Caki2 (cell line): ENCODE results near the gene SLC46A1. TPM values are rescaled to one million over a fixed set of nuclear protein-coding genes. Genes with fewer than 3 reads are reported as not detected.
A peak's percentile ranks its signal among the peaks of the same experiment; 100 is the strongest.

Experiments used
- DNase-seq: peaks from one replicate; pipeline ENCODE4 v3.0.0-alpha.2; 2015; ENCODE audit warnings: low read depth
- in situ Hi-C: cut with HindIII; loops from 2 replicates; pipeline ENCODE4 v1.10.0; 2016; ENCODE audit warnings: low sequenced_read_pairs, low pct_unique_long_range_greater_than_20kb, mixed read lengths
- total RNA-seq: library from RNA; depleted of rRNA; stranded (reverse); fragments of >200 nt; shearing (Covaris generic); gene quantifications from 2 replicates; pipeline ENCODE4 v1.2.3, GENCODE V29; 2014; ENCODE audit warnings: low replicate concordance

The SLC46A1 gene
- total RNA-seq, 1 experiment from 2014 or later: 24.3 TPM

- in situ Hi-C loops: no loop called here
- DNase-seq: no peak
Observed at GRCh38 chr17:28368306-28368831, 37.6 kb downstream of the SLC46A1 start.

GRCh38 chr17:28367641-28368305, 38.2 kb downstream of the SLC46A1 start:
- in situ Hi-C loops: no loop called here
- no peak for DNase-seq

GRCh38 chr17:28366605-28367004, 39.4 kb downstream of the SLC46A1 start:
- in situ Hi-C loops: no loop called here
- no peak for DNase-seq

DNA sequence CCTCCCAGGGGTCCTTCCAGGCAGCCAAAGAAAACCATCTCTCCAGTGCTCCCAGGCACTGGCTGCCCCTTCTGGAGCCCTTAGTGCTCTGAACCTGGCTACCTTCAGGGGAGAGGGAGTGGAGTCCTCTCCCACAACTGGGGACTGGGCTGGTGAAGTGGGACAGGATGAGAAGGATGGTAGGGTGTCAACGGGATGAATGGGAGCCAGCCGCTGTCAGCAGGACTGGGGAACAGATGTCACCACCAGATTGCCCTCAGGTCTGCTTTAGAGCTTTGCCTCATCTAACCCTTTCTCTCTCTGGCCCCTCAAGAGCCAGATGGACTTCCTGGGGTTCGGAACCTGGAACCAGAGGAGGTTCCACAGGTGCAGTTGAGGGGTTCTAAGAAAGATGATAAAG, 40.5 kb downstream of the SLC46A1 start:
- in situ Hi-C loops: no loop called here
- DNase-seq: no peak

DNA sequence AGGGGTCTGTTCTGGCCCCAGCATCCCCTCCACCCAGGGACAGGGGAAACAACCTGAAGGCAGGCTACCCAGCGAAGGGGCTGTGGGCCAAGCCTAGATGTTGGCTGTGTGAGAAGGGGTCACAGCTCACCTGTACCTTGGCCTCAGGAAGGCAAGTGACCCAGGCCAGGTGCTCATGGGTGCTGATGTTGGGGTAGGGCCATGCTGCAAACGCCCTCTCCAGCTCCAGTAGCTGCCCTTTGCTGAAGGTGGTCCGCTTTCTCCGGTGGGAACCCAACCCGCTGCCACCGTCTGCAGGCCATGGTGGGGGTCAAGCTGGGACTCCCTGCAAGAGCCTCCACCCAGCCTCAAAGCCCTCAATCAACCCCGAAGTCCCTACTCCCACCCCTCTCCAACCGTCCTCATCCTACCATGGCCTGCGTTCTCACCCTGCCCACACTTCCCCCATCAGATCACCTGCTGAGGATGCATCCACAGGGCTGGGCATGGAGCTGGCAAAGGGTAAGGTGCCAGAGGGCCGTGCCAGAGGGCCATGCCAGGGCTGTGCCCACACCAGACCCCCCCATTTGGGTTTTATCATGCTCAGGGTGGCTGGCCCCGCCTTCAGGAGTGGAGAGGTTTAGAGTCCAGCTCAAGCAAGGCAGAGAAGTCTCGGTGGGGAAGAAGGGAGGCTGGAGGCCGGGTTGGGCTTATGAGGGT, 41.2 kb downstream of the SLC46A1 start, which contains the start of gene SEBOX:
SEBOX (minus strand) TSS at position 535 of the 699 bp plus-strand sequence; CDS start at position 487, 48 bp downstream.
- in situ Hi-C loops: no loop called here
- no peak for DNase-seq

DNA sequence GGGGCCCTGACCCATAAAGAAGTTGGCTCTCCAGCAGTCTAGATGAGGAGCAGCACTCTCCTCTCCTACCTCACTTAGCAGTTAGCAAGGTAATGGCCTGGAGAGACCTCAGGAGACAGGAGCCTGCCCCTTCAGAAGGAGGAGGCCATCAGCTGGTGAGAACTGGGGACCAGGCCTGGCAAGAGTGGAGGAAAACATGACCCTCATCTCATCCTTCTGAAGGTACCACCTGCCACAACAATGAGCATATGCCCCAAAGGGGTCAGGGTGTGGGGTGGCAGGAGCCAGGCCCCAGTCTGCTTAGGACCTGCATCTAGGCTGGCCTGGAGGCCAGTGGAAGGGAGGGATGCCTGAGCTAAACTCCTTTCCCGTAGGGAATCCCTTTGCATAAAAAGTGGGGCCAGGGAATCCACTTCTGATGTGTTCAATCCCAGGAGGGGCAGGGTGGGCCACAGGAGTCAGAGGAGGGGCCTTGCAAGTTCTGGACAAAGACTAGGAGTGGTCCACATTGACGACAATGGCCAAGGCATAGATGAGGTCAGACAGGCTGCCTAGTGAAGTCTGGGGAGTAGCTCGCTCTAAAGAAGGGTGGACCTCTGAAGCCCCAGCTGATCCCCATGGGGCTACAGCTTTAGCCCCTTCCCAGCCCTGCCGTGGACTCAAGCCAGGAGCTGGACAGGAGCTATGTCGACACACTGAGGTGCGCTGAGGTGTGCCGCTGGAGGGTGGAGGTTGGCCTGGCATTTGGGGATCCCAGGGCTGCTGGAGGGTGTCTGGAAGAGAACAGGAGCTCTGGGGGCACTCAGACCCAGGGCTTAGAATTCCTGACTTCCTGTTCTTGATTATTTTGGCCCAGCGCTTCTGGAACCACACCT, 42.0 kb downstream of the SLC46A1 start:
- DNase-seq: no peak

DNA sequence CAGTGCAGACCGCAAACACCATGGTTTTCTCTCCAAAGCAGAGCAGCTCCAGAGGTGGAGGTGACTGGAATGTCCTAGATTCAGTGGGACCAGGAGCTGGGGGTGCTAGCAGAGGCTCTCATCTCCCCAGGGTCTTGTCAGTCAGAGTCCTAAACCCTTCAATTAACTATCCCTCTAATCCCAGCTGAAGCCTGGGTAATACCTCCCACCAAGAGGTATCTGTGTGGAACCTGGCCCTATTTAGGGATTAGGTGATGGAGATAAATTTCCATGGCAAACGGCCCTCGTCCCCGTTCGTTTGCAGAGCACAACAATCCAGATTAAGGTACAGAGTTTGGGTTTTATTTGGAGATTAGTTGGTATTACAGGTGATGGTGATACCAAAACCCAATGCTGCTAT, 42.8 kb downstream of the SLC46A1 start:
- in situ Hi-C loops: no loop called here
- DNase-seq: no peak

More for the DNA sequence above, 42.0 kb downstream of the SLC46A1 start:
- in situ Hi-C loops: no loop called here

- in situ Hi-C loops: no loop called here
- no peak for DNase-seq
Observed at GRCh38 chr17:28357901-28358197, 48.2 kb downstream of the SLC46A1 start.

GRCh38 chr17:28357061-28357900, 48.7 kb downstream of the SLC46A1 start, which contains the start of gene POLDIP2:
Gene POLDIP2 (minus strand): TSS chr17:28357527. CDS start chr17:28357448, 79 bp downstream.
- in situ Hi-C loops: no loop called here
- DNase-seq: peak; percentile 89

DNA sequence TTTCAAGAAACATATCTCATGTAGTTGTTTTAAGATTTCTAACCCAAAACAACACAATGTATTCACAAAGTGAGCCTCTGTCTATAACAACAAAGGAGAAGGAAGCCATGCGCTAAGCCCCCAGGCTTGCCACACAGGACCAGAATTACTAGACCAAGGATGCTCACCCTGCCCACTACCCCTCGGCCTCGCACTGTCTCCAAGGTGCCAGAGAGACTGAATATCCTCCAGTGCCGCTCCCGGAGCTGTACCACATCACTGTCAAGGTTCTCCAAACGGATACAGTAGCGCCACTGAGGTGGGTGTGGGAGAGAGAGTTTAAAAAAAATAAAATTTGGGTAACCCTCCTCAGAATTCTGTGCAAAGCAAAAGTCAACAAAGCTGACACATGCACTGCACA, 55.7 kb downstream of the SLC46A1 start:
- no peak for DNase-seq
- in situ Hi-C loops: no loop called here

- in situ Hi-C loops: no loop called here
- DNase-seq: no peak
Observed at GRCh38 chr17:28348979-28349378, 57.0 kb downstream of the SLC46A1 start.

- in situ Hi-C loops: no loop called here
- peak; percentile 71 for DNase-seq
Observed at GRCh38 chr17:28347261-28347891, 58.6 kb downstream of the SLC46A1 start.

DNA sequence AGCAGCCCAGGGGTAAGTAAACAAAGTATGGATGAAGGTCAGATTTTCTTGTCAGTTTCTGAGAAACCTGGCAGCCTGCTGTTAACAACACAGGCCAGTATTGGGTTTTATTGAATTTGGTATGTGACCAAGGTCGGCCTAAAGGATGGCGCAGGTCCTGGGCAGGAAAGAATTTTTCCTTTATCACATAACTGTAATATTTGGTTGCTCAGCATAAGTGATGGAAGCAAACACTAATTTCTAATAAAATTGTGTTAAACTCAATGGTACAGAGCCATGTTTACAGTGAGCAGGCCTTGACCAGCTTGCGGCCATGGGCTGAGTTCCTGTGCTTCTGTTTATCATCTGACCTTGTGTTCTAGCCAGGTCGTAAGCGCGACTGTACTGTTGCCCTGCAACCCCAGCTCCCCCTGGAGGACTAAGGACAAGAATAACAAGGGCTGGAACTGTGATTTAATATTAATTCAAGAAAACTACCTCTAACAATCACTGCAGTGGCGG, 59.2 kb downstream of the SLC46A1 start:
- in situ Hi-C loops: no loop called here
- DNase-seq: no peak

DNA sequence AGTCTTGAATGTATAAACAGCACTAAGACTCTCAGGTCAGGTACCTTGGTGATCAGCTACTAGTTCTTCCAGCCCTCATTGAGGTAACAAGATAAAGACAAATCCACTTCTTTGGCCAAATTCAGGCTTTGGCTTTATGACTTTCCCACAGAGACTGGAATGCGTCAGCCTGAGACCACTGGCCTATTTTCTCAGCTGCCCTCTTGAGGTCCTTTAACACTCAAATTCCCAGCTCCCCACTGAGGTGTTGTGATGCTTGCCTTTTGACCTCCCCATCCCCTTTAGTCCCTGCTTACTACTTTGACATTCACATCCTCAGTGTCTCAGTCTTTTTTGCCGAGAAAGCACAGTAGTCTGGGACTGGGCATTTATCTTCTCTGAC, 59.8 kb downstream of the SLC46A1 start:
- in situ Hi-C loops: no loop called here
- DNase-seq: no peak

DNA sequence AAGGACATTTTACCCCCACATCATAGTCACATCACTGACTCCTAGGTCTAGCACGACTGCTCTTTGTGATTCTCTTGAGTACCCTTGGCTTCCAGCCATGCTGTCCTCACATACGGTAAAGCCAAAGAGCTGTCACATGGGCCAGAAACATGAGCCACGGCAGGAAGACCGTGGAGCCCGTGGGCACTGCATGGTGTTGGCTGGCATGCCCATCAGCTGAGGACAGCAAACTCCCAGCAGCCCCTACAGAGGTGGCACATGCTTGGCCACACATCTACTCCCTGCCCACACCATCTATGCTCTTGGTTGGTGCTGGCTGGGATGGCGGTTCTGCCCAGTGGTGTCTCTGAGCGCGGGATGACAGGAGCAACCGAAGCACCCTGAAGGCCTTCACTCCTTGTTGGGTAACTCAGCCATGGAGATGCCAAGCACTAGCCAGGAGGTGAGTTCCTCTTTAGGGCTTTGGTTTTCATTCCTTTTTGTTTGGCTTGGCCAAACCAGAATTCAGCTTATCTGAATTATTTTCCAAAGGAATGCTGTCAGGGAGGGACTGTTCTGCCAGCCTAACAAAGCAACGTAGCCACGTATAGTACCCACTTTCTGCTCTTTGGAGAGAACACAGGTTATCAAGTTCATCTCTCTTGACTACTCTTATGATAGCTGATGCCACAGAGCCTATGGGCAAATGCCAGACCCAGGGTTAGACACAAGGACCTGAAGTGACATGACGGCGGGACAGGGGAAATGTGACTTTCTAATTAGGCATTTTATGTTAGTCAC, 60.4 kb downstream of the SLC46A1 start:
- in situ Hi-C loops: no loop called here
- DNase-seq: peak; percentile 18
